Caco-2 (cell line): ENCODE data around the gene MYL3. TPM values are rescaled to one million over a fixed set of nuclear protein-coding genes. Genes with fewer than 3 reads are reported as not detected.

Experiments
- BruUV-seq: library from RNA; stranded (reverse); fragments of 400-500 nt; replicated peaks from 2 replicates; lab custom pipeline; 2021; lab: Mats Ljungman, UMichigan
- CTCF ChIA-PET: fragments of 300-600 bp; sonication (Branson Sonifier 250); formaldehyde crosslinking; loops from one replicate; lab custom pipeline; 2022; ENCODE audit warnings: antibody characterized with exemption; lab: Charles Lee
- POLR2A ChIA-PET: fragments of 300-600 bp; sonication (Branson Sonifier 250); formaldehyde crosslinking; loops from one replicate; lab custom pipeline; 2022; ENCODE audit warnings: antibody characterized with exemption; lab: Charles Lee
- DNase-seq, 2 experiments: peaks; one replicate each; pipeline versions ENCODE4 v3.0.0 to v3.0.0-alpha.2; 2020 to 2022
- H3K27me3 ChIP-seq: replicated peaks from 2 replicates; pipeline ENCODE4 v1.6.0; 2011; ENCODE audit warnings: low read length; ENCODE audit not compliant: control insufficient read depth, insufficient read depth
- H3K36me3 ChIP-seq: 2 replicates; pipeline ENCODE4 v1.5.1; 2011; ENCODE audit warnings: low read length; ENCODE audit not compliant: control insufficient read depth, insufficient read depth
- H3K4me1 ChIP-seq: fragments of 250-450 bp; sonication (Bioruptor Pico); 2 replicates; pipeline ENCODE4 v1.5.1; 2020; ENCODE audit warnings: mild to moderate bottlenecking
- H3K4me3 ChIP-seq: 2 replicates; pipeline ENCODE4 v1.5.1; 2011; ENCODE audit warnings: low read depth, mild to moderate bottlenecking, control low read depth, low read length
- H3K9me3 ChIP-seq: fragments of 250-450 bp; sonication (Bioruptor Pico); 2 replicates; pipeline ENCODE4 v1.5.1; 2020; ENCODE audit warnings: mild to moderate bottlenecking, moderate library complexity
- H3K27ac Mint-ChIP-seq: one replicate; pipeline ENCODE4 v1.8.0; 2022; ENCODE audit warnings: mixed read lengths; ENCODE audit not compliant: unreplicated experiment
- H3K27me3 Mint-ChIP-seq: one replicate; pipeline ENCODE4 v1.8.0; 2022; ENCODE audit warnings: mixed read lengths; ENCODE audit not compliant: insufficient read depth, unreplicated experiment
- H3K36me3 Mint-ChIP-seq: one replicate; pipeline ENCODE4 v1.8.0; 2022; ENCODE audit warnings: mild to moderate bottlenecking, mixed read lengths; ENCODE audit not compliant: insufficient read depth, unreplicated experiment
- H3K4me1 Mint-ChIP-seq: one replicate; pipeline ENCODE4 v1.8.0; 2022; ENCODE audit warnings: low read depth, mixed read lengths; ENCODE audit not compliant: unreplicated experiment
- H3K4me3 Mint-ChIP-seq: one replicate; pipeline ENCODE4 v1.8.0; 2022; ENCODE audit warnings: mild to moderate bottlenecking, moderate library complexity, mixed read lengths; ENCODE audit not compliant: unreplicated experiment
- H3K9me3 Mint-ChIP-seq: one replicate; pipeline ENCODE4 v1.8.0; 2022; ENCODE audit warnings: mixed read lengths; ENCODE audit not compliant: unreplicated experiment
- CTCF ChIP-seq, 2 experiments: fragments of 200-600 bp in 1 of 2; IDR thresholded peaks; 1 replicate in 1 of 2; 2 replicates in 1 of 2; pipeline versions ENCODE4 v1.5.1 to v1.8.0; 2011 to 2022; ENCODE audit warnings: antibody characterized with exemption in 1 of 2, control low read depth in 1 of 2, inconsistent platforms in 1 of 2, low read depth in 1 of 2, low read length in 1 of 2, mild to moderate bottlenecking in 1 of 2, moderate library complexity in 1 of 2; ENCODE audit not compliant: insufficient read depth in 1 of 2, severe bottlenecking in 1 of 2, unreplicated experiment in 1 of 2
- intact Hi-C: fragments of 100-400 bp; cut with micrococcal nuclease; formaldehyde crosslinking; loops from one replicate; pipeline ENCODE4 v1.10.0; 2022; ENCODE audit not compliant: unreplicated experiment
- total RNA-seq: library from RNA; stranded (reverse); gene quantifications from 2 replicates; pipeline ENCODE4 v1.2.3, GENCODE V29; 2022

MYL3 gene
- total RNA-seq, 1 experiment from 2014 or later: 13.8 TPM

DNA sequence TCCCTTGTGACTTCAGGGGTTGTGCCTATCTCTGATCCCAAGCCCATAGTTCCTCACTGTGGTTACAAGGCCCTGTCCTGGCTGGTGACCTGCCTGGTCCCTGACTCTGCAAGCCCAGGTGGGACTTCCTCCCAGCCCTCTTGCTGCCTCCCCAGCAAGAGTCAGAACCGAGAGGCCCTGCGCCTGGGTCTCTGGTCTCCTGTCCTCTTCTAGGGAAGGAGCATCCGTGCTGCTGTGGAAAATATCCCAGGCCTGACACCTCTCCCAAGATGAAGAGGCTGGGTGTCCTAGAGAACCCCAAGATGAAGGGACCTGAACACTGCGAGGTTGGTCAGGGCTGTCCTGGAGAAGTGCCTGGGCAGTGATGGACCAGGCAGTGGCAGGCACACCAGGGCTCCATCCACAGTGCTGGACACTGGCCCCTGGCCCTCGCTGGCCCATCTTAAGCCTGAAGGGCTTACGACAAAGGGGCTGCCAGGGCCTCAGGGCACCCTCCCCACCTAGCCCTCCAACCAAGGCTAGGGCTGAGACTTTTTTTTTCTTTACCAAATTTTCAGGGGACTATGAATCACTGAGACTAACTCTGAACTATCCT is 47.0 kb upstream of the MYL3 start:
- intact Hi-C loops: no loop called here

GRCh38 chr3:46909535-46910161 is 46.4 kb upstream of the MYL3 start:
- CTCF ChIA-PET: interaction anchor here (0.7 to 1.7 kb wide), 18 partner anchors 9 to 971 kb away, joined by 3 to 12 read pairs (median 4); no protein-coding TSS in a partner anchor
- H3K4me3 Mint-ChIP-seq: no peak overlapping the region
- no peak overlapping the region for H3K27ac Mint-ChIP-seq

More for the DNA sequence above, 47.0 kb upstream of the MYL3 start:
- no peak for TF ChIP-seq CTCF (IDR thresholded peaks at IDR 0.05; ENCODE audit: insufficient read depth in 1 of 2, low read depth in 1 of 2, low read length in 1 of 2, severe bottlenecking in 1 of 2, unreplicated experiment in 1 of 2)
- BruUV-seq: no TSS peak
- no peaks in the 10 kb centered on the region for H3K4me1 Mint-ChIP-seq
- no peaks in the 10 kb centered on the region for H3K27me3 ChIP-seq
- H3K9me3 ChIP-seq: no peaks in the 10 kb centered on the region
- H3K36me3 ChIP-seq: no peaks in the 10 kb centered on the region
- no peaks in the 10 kb centered on the region for H3K4me1 ChIP-seq
- H3K36me3 Mint-ChIP-seq: peaks cover 8% of the 10 kb centered on the region
- CTCF ChIA-PET: interaction anchor here (0.7 to 1.7 kb wide), 18 partner anchors 10 to 972 kb away, joined by 3 to 12 read pairs (median 4); no protein-coding TSS in a partner anchor
- no peak overlapping the region for H3K27ac Mint-ChIP-seq
- H3K4me3 ChIP-seq: no peak overlapping the region
- POLR2A ChIA-PET: no interaction called here
- H3K9me3 Mint-ChIP-seq: no peaks in the 10 kb centered on the region
- DNase-seq: no peak
- H3K4me3 Mint-ChIP-seq: no peak overlapping the region
- H3K27me3 Mint-ChIP-seq: no peaks in the 10 kb centered on the region

More at GRCh38 chr3:46909535-46910161, 46.4 kb upstream of the MYL3 start:
- no TSS peak for BruUV-seq
- intact Hi-C loops: loop anchor here (1.0 to 2.0 kb wide), 3 partner anchors 43 to 204 kb away; no protein-coding TSS in a partner anchor
- no peaks in the 10 kb centered on the region for H3K9me3 ChIP-seq
- POLR2A ChIA-PET: no interaction called here
- H3K4me3 ChIP-seq: no peak overlapping the region
- peak; percentile 70 to 88 for TF ChIP-seq CTCF (IDR thresholded peaks at IDR 0.05; ENCODE audit: insufficient read depth in 1 of 2, low read depth in 1 of 2, low read length in 1 of 2, severe bottlenecking in 1 of 2, unreplicated experiment in 1 of 2)
- H3K9me3 Mint-ChIP-seq: no peaks in the 10 kb centered on the region
- no peaks in the 10 kb centered on the region for H3K4me1 Mint-ChIP-seq
- H3K36me3 Mint-ChIP-seq: peaks cover 6% of the 10 kb centered on the region
- DNase-seq: peak; percentile 83 to 88
- H3K36me3 ChIP-seq: no peaks in the 10 kb centered on the region
- H3K27me3 ChIP-seq: no peaks in the 10 kb centered on the region
- H3K27me3 Mint-ChIP-seq: no peaks in the 10 kb centered on the region
- no peaks in the 10 kb centered on the region for H3K4me1 ChIP-seq
